Stimulated activated CD8-positive, alpha-beta memory T cell treated with anti-CD3 and anti-CD28 coated beads, Interleukin-15, amount 100 ng/mL, for 48 hours (primary cell): ENCODE results near the gene SCPEP1.
"Not testable (repeated sequence)": the region's sequence is repeated elsewhere in the genome, so short reads cannot be mapped to it uniquely, and the experiment has no call there.

Experiments used
- DNase-seq, 2 donors: peaks; one replicate each; pipeline ENCODE4 v3.0.0-alpha.2; 2020; ENCODE audit warnings: low read depth in 2 of 2

Gene SCPEP1, protein sequence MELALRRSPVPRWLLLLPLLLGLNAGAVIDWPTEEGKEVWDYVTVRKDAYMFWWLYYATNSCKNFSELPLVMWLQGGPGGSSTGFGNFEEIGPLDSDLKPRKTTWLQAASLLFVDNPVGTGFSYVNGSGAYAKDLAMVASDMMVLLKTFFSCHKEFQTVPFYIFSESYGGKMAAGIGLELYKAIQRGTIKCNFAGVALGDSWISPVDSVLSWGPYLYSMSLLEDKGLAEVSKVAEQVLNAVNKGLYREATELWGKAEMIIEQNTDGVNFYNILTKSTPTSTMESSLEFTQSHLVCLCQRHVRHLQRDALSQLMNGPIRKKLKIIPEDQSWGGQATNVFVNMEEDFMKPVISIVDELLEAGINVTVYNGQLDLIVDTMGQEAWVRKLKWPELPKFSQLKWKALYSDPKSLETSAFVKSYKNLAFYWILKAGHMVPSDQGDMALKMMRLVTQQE

DNA sequence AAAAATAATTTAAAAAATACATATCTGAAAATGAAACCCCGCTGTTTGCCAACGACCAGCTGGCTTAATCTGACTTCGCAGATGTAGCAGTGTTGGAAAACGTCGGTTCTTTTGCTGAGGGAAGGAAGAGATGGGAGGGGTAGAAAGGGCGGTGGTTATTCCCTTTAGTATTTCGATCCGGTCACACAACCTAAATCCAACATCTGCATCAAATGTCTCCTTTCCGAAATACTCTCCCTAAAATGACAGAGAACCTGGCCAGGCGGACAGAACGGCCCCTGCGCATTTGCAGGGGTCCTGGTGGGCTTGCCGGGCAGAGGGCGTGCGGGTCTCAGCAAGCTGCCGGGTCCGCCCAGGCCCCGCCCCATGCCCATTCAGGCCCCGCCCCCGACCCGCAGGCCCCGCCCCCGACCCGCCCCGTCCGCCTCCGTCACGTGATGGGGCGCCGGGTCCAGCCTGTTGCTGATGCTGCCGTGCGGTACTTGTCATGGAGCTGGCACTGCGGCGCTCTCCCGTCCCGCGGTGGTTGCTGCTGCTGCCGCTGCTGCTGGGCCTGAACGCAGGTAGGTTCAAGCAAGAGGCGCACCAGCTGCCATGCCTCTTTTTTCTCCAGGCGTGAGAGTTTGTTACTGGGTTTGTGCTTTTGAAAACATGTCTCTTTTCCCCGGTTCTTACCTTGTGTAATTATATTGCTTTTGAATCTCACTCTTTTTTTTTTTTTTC lies at the start of gene SCPEP1:
Gene SCPEP1, plus strand, starts transcription at position 459 of the 723 bp plus-strand sequence. Its CDS starts 29 bp downstream, at position 488.
- DNase-seq = peak; percentile 66 to 79

DNA sequence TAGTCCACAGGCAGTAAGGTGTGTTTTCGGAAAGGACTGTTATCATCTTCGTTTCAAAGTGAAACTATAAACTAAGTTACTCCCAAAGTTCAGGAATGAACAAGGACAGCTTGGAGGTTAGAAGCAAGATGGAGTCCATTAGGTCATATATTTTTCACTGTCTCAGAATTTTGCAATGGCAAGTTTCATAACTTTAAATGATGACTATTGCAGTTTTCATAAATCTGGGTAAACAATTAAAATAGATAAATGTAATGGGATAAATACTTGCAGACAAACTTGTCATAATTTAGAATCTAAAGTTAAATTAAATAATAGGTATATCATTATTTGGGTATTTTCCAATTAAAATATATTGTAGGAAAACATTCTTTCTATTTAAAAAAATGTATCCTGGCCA lies 49.3 kb upstream of the SCPEP1 start:
- no peak for DNase-seq

DNA sequence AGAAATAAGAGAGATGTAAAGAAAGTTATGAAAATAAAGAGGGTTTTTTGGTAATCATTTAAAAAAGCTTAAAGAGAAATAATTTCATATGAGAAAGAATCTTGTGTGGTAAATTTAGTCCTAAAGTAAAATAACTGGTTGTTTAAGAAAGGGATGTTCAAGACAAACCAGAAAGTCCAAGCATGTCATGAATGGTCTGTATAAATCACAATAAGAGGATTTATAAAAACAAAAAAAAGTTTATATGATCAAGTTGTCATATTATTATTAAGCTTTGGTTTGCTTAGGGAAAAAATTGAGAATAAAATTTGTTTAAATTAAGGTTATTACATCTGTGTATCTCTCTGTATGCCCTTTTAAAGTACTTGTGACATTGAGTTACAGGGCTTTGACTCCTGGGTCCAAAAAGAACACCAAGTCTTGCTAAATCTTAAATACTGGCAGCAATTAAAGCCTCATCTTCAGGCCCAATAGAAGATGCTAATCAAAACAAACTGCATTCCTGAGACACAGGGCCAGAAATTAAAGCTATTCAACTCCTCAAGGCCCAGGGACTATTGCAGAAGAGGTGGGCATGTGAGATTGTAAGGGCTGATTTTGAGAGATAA lies 48.5 kb upstream of the SCPEP1 start:
- no peak for DNase-seq

DNA sequence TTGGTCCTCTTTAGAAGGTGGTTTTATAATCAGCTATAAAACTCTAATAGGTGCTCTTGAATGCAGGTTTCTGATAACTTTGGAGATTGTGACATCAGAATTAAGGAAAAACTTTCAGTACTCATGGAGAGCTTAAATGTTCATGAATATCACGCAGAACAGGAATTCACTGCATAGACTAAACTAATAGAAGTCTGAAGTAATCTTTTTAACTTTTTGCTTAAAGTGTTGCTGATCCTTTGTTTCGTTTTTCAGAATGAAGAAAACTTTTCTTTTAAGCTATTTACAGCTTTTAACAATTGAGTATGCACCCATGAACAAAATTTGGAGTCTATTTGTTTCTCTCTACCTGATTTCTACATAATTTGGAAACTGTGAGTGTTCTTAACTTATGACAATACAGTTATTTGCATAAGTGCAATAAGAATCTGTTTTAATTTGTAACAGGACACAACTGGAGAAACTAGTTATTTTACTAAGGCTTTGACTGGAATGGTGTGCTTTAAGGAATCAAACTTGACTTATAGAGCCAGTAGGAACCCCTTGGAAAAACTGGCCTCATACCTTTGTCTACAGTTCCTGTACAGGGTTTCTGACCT lies 47.1 kb upstream of the SCPEP1 start:
- DNase-seq = no peak

DNA sequence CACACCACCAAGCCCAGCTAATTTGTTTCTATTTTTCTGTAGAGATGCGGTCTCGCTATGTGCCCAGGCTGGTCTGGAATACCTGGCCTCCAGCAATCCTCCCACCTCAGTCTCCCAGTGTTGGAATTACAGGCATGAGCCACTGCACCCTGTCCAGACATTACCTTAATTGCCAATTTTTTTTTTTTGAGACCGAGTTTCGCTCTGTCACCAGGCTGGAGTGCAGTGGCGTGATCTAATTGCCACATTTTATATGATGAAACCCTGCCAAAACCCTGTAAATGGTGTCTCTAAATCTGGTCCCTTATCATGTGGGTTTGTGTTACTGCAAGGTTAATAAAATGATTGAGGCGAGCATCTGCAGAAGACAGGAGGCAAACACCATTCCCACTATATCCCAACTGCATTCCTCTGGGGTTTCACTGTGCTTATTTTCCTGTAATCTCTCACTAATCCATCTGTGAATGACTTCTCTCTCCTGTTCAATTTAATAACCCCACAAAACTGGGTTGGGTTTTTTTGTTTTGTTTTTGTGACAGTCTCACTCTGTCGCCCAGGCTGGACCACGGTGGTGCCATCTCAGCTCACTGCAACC lies 44.7 kb upstream of the SCPEP1 start:
- DNase-seq = no peak

DNA sequence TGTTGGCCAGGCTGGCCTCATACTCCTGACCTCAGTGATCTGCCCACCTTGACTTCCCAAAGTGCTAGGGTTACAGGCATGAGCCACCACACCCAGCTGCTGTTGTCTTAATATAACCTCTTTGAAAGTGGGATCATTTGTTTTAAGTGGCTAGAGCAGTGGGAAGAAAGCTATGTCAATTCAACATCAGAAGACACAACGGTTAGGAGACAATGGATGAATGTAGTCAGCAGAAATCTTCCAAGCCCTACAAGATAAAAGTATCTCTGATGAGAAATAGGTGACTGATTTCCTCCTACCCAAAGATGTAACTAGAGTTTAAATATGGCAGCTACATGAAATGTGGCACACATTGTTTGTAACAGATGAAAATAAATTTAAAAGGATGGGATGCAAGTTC lies 44.1 kb upstream of the SCPEP1 start:
- DNase-seq = no peak

DNA sequence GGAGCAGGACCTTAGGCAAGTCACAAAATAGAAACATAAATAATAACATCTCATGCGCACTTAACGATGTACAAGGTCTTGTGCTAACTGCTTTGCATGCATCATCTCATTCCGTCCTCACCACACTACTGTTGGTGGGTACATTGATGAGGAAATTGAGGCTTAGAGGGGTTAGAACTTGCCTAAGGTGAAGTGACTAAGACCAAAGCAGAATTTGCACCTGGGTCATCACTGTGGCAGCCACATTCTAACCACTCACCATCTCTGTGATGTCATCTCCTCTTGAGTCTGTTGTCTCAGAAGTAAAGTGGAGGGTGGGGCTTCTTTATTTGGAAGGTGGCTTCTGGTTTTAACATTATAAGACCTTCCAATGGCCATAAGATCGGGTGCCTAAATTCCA lies 43.7 kb upstream of the SCPEP1 start:
- DNase-seq = no peak

DNA sequence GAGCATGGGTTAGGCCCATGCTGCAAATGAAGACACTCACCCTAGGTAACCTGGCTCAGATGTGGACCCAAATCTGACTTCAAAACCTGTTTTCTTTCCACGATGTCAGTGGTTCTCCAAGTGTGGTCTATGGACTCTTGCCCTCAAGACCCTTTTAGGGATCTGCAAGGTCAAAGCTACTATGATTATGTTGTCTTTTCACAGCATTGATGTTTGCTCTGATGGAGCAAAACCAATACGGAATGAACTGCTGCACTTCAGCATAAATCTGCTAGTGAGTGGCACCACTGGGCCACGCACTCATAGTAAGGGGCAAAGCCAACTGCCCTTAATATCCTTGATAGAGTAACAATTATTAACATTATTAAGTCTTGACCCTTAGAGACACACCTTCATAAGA lies 42.5 kb upstream of the SCPEP1 start:
- DNase-seq = no peak

DNA sequence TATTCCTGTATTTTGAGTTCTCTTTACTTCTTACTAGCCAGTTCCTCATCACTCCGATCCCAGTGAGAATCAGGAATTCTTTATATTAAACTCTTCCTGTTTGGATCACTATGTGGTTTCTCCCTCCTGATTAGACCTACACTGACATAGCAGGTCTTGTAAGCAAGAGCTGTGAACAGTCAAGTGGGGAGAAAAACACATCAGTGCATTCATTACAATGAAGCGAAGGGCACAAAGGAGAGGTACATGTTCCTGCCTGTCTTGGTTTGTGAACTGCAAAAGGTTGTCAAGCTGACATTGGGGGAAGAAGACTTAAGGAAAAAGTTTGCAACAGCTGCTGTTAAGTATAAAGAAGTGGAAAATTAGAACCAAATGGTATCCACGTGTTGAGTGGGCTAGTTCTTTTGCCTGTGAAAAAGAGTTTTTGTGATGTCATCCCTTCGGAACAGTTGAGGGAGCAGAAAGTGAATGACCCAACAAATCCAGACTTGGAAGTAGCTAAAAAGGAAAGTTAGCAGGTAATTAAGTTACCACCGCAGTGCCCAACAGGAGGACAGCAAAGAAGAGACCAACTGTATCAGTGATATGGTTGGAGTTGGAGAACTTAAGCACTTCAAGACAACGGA lies 41.1 kb upstream of the SCPEP1 start:
- no peak for DNase-seq

DNA sequence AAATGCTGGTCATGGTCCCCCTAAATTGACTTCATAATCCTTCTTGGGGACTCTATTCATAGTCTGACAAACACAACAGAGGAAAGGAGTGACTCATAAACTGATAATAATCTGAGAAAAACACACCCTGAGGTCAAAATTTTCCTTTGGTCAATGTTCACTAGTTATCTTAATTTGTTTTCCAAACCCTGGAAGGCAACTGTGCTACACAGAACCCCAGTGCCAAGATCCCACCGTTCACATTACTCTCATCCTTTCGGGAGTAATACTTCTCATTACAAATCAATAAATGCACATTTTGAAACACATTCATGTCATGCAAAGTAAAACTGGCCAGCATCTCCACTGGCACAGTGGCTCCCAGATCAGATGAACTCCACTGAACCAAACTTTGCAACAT lies 40.2 kb upstream of the SCPEP1 start:
- DNase-seq = no peak

DNA sequence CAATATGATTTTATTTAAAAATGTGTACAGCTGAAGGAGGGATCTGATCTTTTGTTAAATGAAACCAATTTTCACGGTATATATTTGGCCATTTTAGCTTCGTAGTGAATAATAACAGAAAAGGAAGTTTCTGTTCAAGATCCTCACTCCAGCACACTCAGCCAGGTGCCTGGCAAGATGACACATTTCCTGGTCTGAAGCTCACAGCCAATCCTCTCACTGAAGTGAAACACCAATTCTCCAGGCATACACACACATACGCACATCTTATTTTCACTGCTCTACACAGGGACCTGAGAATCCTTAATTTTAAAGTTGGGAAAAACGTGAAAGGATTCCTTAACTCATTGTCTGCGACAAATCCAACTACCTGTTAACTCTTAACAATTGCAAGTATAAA lies 39.7 kb upstream of the SCPEP1 start:
- not testable (repeated sequence) for DNase-seq

DNA sequence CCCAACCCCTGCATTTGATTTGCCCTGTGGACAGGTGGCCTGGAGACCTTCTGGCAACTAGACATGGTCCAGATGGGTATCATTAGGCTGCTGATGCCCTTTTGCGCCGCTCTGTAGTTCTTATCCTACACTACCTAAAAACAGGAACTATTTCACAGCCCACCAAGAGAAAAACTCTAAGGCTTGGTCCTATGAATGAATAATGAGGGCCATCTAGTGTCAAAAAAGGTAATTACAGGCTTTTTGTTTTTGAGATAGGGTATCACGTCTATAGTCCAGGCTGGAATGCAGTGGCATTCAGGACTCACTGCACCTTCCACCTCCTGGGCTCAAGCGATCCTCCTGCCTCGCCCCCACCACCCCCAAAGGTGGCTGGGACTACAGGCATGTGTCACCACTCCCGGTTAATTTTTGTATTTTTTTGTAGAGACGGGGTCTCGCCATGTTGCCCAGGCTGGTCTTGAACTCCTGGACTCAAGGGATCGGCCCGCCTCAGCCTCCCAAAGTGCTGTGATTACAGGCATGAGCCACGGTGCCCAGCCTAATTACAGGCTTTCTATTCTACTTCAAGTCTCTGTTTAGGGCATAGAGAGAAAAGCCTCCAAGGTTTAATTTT lies 38.0 kb upstream of the SCPEP1 start:
- no peak for DNase-seq

DNA sequence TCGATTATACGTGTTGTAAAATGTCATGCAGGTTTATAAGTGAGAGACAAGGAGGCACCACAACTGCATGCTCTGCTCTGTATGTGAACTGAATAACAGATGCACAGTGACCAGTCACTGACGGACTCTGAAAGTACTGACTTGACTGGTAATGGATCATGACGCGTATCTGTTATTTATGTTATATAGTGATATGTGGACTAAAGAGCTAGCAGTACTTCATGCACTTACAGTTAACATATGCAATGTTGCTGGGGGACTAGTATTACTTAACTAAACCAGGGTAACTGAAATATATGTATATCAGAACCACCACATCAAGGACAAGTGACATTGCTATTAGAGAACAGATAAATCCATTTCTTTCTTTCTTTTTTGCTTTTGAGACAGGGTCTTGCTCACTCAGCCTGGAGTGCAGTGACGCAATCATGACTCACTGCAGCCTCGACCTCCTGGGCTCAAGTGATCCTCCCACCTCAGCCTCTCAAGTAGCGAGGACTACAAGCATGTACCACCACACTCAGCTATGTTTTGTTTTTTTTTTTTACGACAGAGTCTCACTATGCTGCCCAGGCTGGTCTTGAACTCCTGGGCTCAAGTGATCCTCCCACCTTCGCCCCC lies 34.3 kb upstream of the SCPEP1 start:
- DNase-seq = no peak

DNA sequence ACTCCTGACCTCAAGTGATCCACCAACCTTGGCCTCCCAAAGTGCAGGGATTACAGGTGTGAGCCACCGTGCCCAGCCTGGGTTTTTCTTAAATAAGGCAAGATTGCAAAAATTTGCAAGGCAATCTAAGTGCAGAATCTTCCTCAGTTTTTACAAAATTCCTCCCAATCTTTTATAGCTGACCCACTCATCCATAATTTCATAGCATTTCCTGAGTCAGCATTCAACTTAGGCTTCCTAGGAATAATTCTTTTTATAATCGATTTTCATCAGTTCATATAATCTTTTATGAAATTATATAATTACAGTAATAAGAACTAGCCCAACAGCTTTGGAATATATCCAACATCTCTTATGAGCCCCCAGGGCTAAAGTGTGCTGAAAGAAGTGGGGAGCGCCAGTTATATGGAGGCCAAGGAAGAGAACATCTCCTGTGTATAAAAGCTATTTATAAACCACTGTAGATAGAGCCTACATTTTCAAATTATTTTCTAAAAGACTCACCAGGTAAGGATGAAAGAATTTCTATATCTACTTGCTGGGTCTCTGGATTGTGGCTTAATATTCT lies 31.9 kb upstream of the SCPEP1 start:
- no peak for DNase-seq

DNA sequence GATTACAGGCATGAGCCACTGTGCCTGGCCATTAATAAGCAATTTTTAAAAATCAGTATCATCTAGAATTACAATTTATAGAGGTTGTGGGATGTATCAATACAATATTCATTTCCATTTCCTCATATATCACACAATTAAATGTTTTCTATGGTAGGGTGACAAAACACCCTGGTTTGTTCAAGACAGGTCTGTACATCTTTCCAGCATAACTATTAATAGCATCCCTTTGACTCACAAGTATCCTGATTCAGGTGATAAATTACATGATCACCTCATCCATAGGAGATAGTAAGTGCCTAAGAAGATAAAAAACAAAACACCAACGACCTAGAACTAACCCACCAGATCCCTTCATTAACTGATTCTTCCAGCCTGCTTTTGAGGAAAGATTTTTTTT lies 30.2 kb upstream of the SCPEP1 start:
- no peak for DNase-seq

DNA sequence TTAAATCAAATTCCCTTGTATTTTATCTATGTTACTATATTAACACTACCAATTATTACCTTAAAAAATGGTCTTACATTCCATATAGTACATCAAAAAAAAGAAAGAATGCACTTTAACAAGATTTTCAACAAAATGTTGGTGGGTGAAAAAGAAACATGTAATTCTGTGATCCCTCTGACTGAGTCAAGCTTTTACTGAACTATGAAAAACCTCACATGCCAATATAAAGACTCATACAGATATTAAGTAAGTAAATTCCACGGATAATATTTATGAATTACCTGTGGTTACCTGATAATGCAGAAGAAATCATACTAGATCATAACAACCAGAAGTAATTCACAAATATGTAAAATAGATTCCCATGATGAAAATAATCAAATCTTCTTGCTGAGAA lies 29.4 kb upstream of the SCPEP1 start:
- DNase-seq = no peak

DNA sequence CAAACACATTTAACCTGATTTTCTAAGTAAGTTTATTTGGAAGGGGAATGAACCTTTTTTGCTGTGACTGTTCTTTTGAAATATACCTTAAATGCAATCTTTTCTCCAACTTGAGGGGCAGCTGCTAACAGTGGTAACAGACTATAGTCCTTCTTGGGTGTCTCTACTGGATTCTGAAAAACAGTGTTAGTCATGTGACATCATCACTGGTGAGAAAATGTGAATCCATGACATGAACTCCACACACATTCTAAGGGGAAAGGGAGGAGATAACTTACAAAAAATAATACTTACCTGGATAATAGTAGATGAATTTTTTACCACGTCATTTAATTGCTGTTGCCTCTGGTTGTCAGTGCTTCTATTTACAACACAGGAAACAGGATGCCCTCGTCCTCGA lies 28.3 kb upstream of the SCPEP1 start:
- DNase-seq = no peak

DNA sequence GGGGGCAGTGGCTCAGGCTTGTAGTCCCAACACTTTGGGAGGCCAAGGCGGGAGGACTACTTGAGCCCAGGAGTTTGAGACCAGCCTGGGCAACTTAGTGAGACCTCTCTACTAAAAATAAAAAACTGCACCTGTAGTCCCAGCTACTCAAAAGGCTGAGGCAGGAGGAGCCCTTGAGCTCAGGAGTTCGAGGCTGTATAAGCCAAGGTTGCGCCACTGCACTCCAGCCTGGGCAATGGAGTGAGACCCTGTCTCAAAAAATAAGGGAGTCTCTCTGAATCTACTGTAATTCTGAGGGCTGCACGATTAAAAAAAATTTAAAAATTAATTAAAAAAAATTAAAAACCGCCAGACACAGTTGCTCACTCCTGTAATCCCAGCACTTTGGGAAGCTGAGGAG lies 20.9 kb upstream of the SCPEP1 start:
- no peak for DNase-seq

DNA sequence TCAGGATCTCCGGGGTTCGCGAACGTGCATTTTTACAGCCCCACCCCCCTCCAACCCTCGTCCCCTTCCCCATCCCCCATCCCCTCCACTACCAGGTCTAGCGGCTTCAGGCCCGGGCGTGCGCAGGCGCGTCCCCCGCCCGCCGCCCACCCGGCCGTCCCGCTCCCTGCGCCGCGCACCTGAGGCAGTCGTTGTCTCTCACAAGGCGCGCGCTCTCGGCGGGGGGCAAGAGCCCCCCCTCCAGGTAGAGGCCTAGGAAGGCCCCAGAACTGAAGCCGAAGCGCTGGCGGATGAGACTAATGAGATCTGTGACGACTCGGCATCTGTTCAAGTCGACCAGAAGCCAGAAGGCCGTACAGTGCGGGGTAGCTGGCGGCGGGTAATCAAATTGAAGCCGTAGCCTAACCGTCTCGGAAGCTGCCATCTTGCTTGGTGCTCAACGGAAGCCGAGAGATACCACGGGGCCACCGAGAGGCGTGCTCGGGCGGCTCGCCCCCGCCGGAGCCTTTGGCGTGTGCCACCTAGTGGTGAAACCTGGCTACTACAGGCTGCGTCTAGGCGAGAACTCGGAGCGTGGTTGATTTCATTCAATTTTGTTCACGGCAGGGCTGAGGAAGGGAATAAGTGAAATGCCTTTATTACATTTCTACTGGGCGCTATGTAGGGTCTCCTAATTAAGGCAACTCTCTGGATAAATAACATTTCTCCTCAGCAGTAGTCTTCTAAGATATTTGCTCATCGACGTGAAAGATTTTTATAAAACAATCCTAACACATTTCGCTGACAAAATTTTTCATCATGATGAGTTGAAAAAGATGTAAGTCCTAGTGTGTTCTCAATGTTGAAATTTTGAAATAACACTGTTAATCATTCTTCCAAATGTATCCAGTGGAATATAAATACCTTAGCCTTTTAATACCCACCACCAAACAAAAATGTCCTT lies 17.1 kb upstream of the SCPEP1 start, which contains the start of gene COIL:
Gene COIL, minus strand, starts transcription at position 455 of the 943 bp plus-strand sequence. Its CDS starts 31 bp downstream, at position 424.
- peak; percentile 83 to 85 for DNase-seq
